HepG2 (cell line): Measurements from ENCODE around the gene SLC4A2. TPM values are rescaled to one million over a fixed set of nuclear protein-coding genes. Genes with fewer than 3 reads are reported as not detected.
A peak's percentile ranks its signal among the peaks of the same experiment; 100 is the strongest.

Experiments
- ARNT ChIP-seq: fragments of 450-650 bp; IDR thresholded peaks from 2 replicates; pipeline ENCODE4 v1.6.1; 2017
- KLF6 ChIP-seq: IDR thresholded peaks from 2 replicates; pipeline ENCODE4 v1.8.0; 2016; ENCODE audit warnings: missing biosample characterization, missing genetic modification reagents
- MYPOP ChIP-seq: sonication (generic); formaldehyde crosslinking; IDR thresholded peaks from 2 replicates; pipeline ENCODE4 v1.8.1; 2023; ENCODE audit warnings: mild to moderate bottlenecking, moderate library complexity, missing genetic modification reagents
- POLR2A ChIP-seq, 2 experiments: IDR thresholded peaks; 2 replicates each; pipeline ENCODE4 v1.6.1; 2011; ENCODE audit warnings: low read depth in 2 of 2, low read length in 2 of 2, mild to moderate bottlenecking in 1 of 2, moderate library complexity in 1 of 2; ENCODE audit not compliant: insufficient read depth in 1 of 2
- RAD21 ChIP-seq: fragments of 450-650 bp; formaldehyde crosslinking; IDR thresholded peaks from 2 replicates; pipeline ENCODE4 v1.5.0; 2020; ENCODE audit warnings: mild to moderate bottlenecking
- SP5 ChIP-seq: IDR thresholded peaks from 2 replicates; pipeline ENCODE4 v1.6.1; 2016; ENCODE audit warnings: low read depth, borderline replicate concordance
- SRSF1 ChIP-seq: fragments of 200-400 bp; formaldehyde crosslinking; optimal IDR thresholded peaks from 2 replicates; pipeline ENCODE3; 2017; ENCODE audit warnings: mild to moderate bottlenecking, low read depth, low read length, moderate library complexity
- TFAP4 ChIP-seq: sonication (generic); IDR thresholded peaks from 2 replicates; pipeline ENCODE4 v1.6.1; 2016; ENCODE audit warnings: low read depth, borderline replicate concordance
- XBP1 ChIP-seq: sonication (generic); formaldehyde crosslinking; IDR thresholded peaks from 2 replicates; pipeline ENCODE4 v1.5.0; 2020; ENCODE audit warnings: missing genetic modification reagents
- YEATS4 ChIP-seq: sonication (generic); formaldehyde crosslinking; IDR thresholded peaks from 2 replicates; pipeline ENCODE4 v1.4.0; 2020; ENCODE audit warnings: missing genetic modification reagents, borderline replicate concordance
- ZBTB7A ChIP-seq: sonication (generic); formaldehyde crosslinking; IDR thresholded peaks from 2 replicates; pipeline ENCODE4 v1.8.0; 2022; ENCODE audit warnings: mild to moderate bottlenecking, missing genetic modification reagents
- ZNF124 ChIP-seq: sonication (generic); formaldehyde crosslinking; IDR thresholded peaks from 2 replicates; pipeline ENCODE4 v1.4.0; 2020; ENCODE audit warnings: missing genetic modification reagents
- ZNF256 ChIP-seq: sonication (generic); formaldehyde crosslinking; conservative IDR thresholded peaks from 2 replicates; pipeline ENCODE4 v1.4.0; 2020; ENCODE audit warnings: missing genetic modification reagents
- ZNF329 ChIP-seq: sonication (generic); formaldehyde crosslinking; IDR thresholded peaks from 2 replicates; pipeline ENCODE4 v1.9.0; 2021; ENCODE audit warnings: low read depth, mild to moderate bottlenecking, missing genetic modification reagents
- ZNF460 ChIP-seq: sonication (generic); formaldehyde crosslinking; IDR thresholded peaks from 2 replicates; pipeline ENCODE4 v1.5.1; 2020; ENCODE audit warnings: missing genetic modification reagents, mild to moderate bottlenecking, borderline replicate concordance
- ZNF556 ChIP-seq: sonication (generic); formaldehyde crosslinking; IDR thresholded peaks from 2 replicates; pipeline ENCODE4 v1.4.0; 2020; ENCODE audit warnings: mild to moderate bottlenecking, missing genetic modification reagents, borderline replicate concordance
- ZNF564 ChIP-seq: sonication (generic); formaldehyde crosslinking; IDR thresholded peaks from 2 replicates; pipeline ENCODE4 v1.8.1; 2023; ENCODE audit warnings: mild to moderate bottlenecking, missing genetic modification reagents
- ZNF761 ChIP-seq: sonication (generic); formaldehyde crosslinking; conservative IDR thresholded peaks from 2 replicates; pipeline ENCODE4 v1.4.0; 2020; ENCODE audit warnings: mild to moderate bottlenecking, missing genetic modification reagents
- polyA plus RNA-seq, 8 experiments: library from polyadenylated mRNA; depleted of rRNA in 3 of 8; stranded (reverse) in 7 of 8; unstranded in 1 of 8; fragments of >200 nt; fragmentation: Illumina TruSeq in 4 of 8; extraction: Trizol in 4 of 8; gene quantifications; 2 replicates each; pipeline versions ENCODE4 v1.2.1 to v1.2.3, GENCODE V29; 2011 to 2016; ENCODE audit warnings: low read depth in 4 of 8, missing spikeins in 1 of 8, mixed read lengths in 1 of 8; ENCODE audit not compliant: insufficient read depth in 1 of 8
- total RNA-seq, 5 experiments: library from RNA; depleted of rRNA; stranded (reverse); fragments of >200 nt; fragmentation: Illumina TruSeq; extraction: Trizol; gene quantifications; 2 replicates each; pipeline ENCODE4 v1.2.3, GENCODE V29; 2016; ENCODE audit warnings: low read depth in 1 of 5
- TF ChIP-seq, protein P1 (sequence below): sonication (generic); formaldehyde crosslinking; IDR thresholded peaks from 2 replicates; pipeline ENCODE4 v1.9.0; 2021; ENCODE audit warnings: missing genetic modification reagents, mild to moderate bottlenecking, borderline replicate concordance
- TF ChIP-seq, protein P2 (sequence below): sonication (generic); formaldehyde crosslinking; IDR thresholded peaks from 2 replicates; pipeline ENCODE4 v1.4.0; 2020; ENCODE audit warnings: missing genetic modification reagents

Gene SLC4A2
- total and polyA plus RNA-seq, 2 of the 13 experiments (the other 11 are each of a cell fraction or from before 2014, with no cell fraction given), result 51.9 to 73.4 TPM

DNA sequence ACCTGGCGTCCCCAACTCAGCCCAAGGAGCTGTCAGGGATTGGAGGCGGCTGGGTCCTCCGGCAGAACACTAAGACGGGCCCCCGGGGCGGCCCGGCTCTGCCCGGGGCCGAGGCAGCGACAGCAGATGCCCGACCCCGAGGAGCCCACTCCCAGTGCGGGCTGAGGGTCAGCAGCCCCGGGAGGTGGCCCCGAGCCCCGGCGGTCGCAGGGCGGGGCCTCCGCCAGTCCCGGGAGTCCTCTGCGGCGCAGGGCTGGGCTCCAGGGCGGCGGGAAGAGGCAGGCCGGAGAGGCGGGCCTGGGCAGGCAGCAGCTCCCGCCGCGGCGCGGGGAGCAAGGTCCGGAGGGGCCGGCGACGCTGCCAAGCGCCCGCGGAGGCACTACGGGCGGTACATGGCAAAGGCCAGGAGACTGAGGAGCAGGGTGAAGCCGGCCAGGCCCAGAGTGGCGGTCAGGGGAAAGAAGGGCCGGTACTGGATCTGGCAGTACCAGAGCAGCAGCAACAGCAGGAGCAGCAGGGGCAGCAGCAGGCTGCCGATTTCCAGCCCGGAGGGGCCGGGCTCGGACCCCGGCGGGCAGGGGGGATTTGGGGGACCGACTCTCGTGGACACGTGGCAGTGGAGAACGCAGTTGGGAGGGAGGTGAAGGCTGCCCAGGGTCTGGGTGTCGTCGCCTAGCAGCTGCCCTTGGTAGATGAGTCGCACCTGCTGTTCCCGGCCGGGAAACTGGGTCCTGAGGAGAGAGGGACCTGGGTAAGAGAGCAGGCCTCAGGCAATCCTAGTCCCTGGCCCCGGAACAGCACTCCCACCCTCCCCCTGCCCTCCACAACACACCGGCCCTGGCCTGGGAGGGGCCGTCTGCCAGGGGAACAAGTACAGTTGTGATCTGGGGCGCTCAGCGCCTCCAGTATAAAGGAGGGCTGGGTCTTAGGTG, 22.0 kb downstream of the SLC4A2 start (continued):
- no peak for TF ChIP-seq ZNF460 (CRISPR knock-in tag)
- TF ChIP-seq YEATS4 (CRISPR knock-in tag), result 0 out of 2 replicates have a peak, but pooled peaks have one; percentile 19
- TF ChIP-seq POLR2A (IDR thresholded peaks at IDR 0.05; ENCODE audit: insufficient read depth in 1 of 2, low read depth in 2 of 2, low read length in 2 of 2), result no peak
- TF ChIP-seq SRSF1, result no peak
- no peak for TF ChIP-seq ZNF329
- no peak for TF ChIP-seq TFAP4
- TF ChIP-seq, protein P1, sequence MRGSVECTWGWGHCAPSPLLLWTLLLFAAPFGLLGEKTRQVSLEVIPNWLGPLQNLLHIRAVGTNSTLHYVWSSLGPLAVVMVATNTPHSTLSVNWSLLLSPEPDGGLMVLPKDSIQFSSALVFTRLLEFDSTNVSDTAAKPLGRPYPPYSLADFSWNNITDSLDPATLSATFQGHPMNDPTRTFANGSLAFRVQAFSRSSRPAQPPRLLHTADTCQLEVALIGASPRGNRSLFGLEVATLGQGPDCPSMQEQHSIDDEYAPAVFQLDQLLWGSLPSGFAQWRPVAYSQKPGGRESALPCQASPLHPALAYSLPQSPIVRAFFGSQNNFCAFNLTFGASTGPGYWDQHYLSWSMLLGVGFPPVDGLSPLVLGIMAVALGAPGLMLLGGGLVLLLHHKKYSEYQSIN, result no peak
- TF ChIP-seq RAD21 (CRISPR knock-in tag), result no peak
- 0 out of 2 replicates have a peak, but pooled peaks have one; percentile 1 for TF ChIP-seq KLF6 (CRISPR knock-in tag)
- no peak for TF ChIP-seq ZNF761 (CRISPR knock-in tag)
- TF ChIP-seq ZNF556 (CRISPR knock-in tag), result 0 out of 2 replicates have a peak, but pooled peaks have one; percentile 17
- no peak for TF ChIP-seq ZBTB7A (CRISPR knock-in tag)
- no peak for TF ChIP-seq ZNF124 (CRISPR knock-in tag)
- no peak for TF ChIP-seq ZNF564 (CRISPR knock-in tag)
- TF ChIP-seq XBP1 (CRISPR knock-in tag), result no peak; the same call in 1 of the 2 replicates
- TF ChIP-seq ARNT, result no peak
- no peak for TF ChIP-seq ZNF256 (CRISPR knock-in tag)
- TF ChIP-seq MYPOP (CRISPR knock-in tag), result no peak; the same call in 1 of the 2 replicates
- no peak for TF ChIP-seq SP5 (CRISPR knock-in tag)
- TF ChIP-seq, protein P2, sequence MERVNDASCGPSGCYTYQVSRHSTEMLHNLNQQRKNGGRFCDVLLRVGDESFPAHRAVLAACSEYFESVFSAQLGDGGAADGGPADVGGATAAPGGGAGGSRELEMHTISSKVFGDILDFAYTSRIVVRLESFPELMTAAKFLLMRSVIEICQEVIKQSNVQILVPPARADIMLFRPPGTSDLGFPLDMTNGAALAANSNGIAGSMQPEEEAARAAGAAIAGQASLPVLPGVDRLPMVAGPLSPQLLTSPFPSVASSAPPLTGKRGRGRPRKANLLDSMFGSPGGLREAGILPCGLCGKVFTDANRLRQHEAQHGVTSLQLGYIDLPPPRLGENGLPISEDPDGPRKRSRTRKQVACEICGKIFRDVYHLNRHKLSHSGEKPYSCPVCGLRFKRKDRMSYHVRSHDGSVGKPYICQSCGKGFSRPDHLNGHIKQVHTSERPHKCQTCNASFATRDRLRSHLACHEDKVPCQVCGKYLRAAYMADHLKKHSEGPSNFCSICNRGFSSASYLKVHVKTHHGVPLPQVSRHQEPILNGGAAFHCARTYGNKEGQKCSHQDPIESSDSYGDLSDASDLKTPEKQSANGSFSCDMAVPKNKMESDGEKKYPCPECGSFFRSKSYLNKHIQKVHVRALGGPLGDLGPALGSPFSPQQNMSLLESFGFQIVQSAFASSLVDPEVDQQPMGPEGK (CRISPR knock-in tag), result 0 out of 2 replicates have a peak, but pooled peaks have one; percentile 19
